ENCODE measurements around the gene CCDC146. TPM values are rescaled to one million over a fixed set of nuclear protein-coding genes. Genes with fewer than 3 reads are reported as not detected.

The CCDC146 gene
- total RNA-seq, 1 donor from 2014 or later, result 3.2 TPM

GRCh38 chr7:77335581-77335980 lies 213.2 kb downstream of the CCDC146 start:
- Mint-ChIP-seq H3K27me3 (ENCODE audit: low read depth) (no peaks in the 10 kb centered on the region), H3K4me3 (no peak overlapping the region), H3K9me3 (no peaks in the 10 kb centered on the region), H3K27ac (ENCODE audit: unreplicated experiment) (no peak overlapping the region), H3K36me3 (ENCODE audit: low read depth) (no peaks in the 10 kb centered on the region), H3K4me1 (peaks cover 5% of the 10 kb centered on the region)
- TF ChIP-seq CTCF (conservative IDR thresholded peaks at IDR 0.05), result no peak
- no peak for DNase-seq (ENCODE audit: low read depth, low spot score)

DNA sequence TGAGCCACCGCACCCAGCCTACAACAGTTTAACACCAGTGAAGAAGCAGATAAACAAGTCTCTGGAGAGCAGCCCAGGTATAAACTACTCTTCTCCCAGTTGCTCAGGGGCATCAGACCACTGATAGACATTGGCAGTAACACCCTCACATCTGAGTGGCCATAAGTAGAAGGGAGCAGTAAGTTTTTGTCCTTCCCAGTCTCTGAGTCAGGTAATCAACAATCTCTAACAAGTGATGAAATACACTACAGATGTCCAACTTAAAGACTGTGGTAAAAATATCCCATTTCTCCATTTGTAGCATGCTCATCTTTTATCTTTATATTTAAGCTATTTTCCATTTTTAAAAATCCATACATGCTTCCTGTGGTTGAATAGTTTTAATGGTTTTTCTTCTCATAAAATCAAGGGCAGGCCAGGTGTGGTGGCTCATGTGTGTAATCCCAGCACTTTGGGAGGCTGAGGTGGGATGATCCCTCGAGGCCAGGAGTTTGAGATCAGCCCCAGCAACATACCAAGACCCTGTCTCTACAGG lies 215.1 kb downstream of the CCDC146 start:
- no peak for TF ChIP-seq CTCF (conservative IDR thresholded peaks at IDR 0.05)

GRCh38 chr7:77338260-77338659 lies 215.8 kb downstream of the CCDC146 start:
- no peaks in the 10 kb centered on the region for H3K4me1 Mint-ChIP-seq
- H3K27ac Mint-ChIP-seq (ENCODE audit: unreplicated experiment), result peak overlapping the region; percentile 38
- no peaks in the 10 kb centered on the region for H3K9me3 Mint-ChIP-seq
- H3K36me3 Mint-ChIP-seq (ENCODE audit: low read depth), result no peaks in the 10 kb centered on the region
- no peak for DNase-seq (ENCODE audit: low read depth, low spot score)
- no peak overlapping the region for H3K4me3 Mint-ChIP-seq
- no peaks in the 10 kb centered on the region for H3K27me3 Mint-ChIP-seq (ENCODE audit: low read depth)
- TF ChIP-seq CTCF (conservative IDR thresholded peaks at IDR 0.05), result no peak

More for the DNA sequence above, 215.1 kb downstream of the CCDC146 start:
- Mint-ChIP-seq H3K9me3 (no peaks in the 10 kb centered on the region), H3K36me3 (ENCODE audit: low read depth) (no peaks in the 10 kb centered on the region), H3K4me1 (no peaks in the 10 kb centered on the region), H3K27me3 (ENCODE audit: low read depth) (no peaks in the 10 kb centered on the region), H3K27ac (ENCODE audit: unreplicated experiment) (no peak overlapping the region), H3K4me3 (no peak overlapping the region)
- no peak for DNase-seq (ENCODE audit: low read depth, low spot score)

DNA sequence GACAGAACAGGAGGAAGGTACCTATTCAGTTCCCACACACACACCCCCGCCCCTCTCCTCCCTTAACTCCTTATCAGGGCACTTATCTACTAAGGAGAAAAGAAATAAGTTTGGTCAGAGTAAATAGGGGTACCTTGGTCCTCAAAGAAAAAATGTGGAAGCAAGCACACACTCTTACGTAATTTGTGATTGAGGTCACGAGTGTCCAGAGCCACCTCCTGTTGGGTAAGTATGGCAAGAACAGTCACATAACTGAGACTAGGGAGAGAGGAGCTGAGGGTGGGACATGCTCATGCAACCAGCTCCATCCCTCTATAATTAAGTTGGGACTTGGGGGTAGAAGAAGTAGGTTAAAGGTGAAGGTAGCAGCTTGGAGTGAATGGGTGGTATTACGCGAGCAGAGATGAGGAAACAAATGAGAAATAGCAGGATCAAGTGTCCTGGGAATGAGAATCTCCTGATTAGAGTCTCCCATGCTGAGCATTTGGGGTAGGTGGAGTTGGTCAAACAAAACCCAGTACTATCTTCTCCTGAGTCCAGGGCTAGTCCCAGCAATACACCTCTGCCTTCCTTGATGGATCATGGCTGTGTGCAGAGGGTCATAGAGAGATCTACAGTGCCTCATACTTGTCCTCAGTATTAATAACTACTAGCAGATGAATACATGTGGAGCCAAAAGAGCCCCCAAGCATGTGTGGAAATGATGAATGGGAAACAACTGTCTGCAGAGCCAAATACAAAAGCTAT lies 216.6 kb downstream of the CCDC146 start:
- TF ChIP-seq CTCF (conservative IDR thresholded peaks at IDR 0.05), result no peak
- H3K27ac Mint-ChIP-seq (ENCODE audit: unreplicated experiment), result no peak overlapping the region
- no peaks in the 10 kb centered on the region for H3K27me3 Mint-ChIP-seq (ENCODE audit: low read depth)
- H3K4me1 Mint-ChIP-seq, result no peaks in the 10 kb centered on the region
- no peaks in the 10 kb centered on the region for H3K9me3 Mint-ChIP-seq
- H3K4me3 Mint-ChIP-seq, result no peak overlapping the region
- H3K36me3 Mint-ChIP-seq (ENCODE audit: low read depth), result no peaks in the 10 kb centered on the region
- DNase-seq (ENCODE audit: low read depth, low spot score), result no peak

DNA sequence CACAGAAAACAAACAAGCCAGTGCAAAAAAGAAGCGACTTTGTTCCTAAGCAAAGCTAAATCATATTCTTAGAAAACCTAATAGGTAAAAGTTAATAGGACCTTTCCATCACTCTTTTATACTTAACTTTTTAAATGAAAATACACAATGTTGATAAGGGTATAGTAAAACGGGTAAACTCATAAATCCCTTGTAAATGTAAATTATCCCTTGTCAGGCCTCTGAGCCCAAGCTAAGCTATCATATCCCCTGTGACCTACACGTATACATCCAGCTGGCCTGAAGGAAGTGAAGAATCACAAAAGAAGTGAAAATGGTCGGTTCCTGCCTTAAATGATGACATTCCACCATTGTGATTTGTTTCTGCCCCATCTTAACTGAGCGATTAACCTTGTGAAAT lies 217.3 kb downstream of the CCDC146 start:
- Mint-ChIP-seq H3K4me1 (no peaks in the 10 kb centered on the region), H3K9me3 (no peaks in the 10 kb centered on the region), H3K36me3 (ENCODE audit: low read depth) (no peaks in the 10 kb centered on the region), H3K4me3 (no peak overlapping the region), H3K27me3 (ENCODE audit: low read depth) (no peaks in the 10 kb centered on the region), H3K27ac (ENCODE audit: unreplicated experiment) (no peak overlapping the region)
- no peak for TF ChIP-seq CTCF (conservative IDR thresholded peaks at IDR 0.05)
- no peak for DNase-seq (ENCODE audit: low read depth, low spot score)

Other genes starting within 250 kb of the CCDC146 start
- gene SPDYE17, start 90.3 kb upstream of the CCDC146 start, total RNA-seq, result not detected in 2 replicates
- 0.30 TPM in 1 of 2 replicates, not detected in the other for gene SPDYE18, start 60.1 kb upstream of the CCDC146 start, total RNA-seq
- not detected in 2 replicates for gene FGL2, start 77.2 kb downstream of the CCDC146 start, total RNA-seq